ENCODE results near the gene PATJ. TPM values are rescaled to one million over a fixed set of nuclear protein-coding genes. Genes with fewer than 3 reads are reported as not detected.
"Not testable (repeated sequence)": the region's sequence is repeated elsewhere in the genome, so short reads cannot be mapped to it uniquely, and the experiment has no call there.

Gene PATJ
- total and polyA plus RNA-seq, 8 donors = 27.6 to 58.8 (median 38.8) TPM

GRCh38 chr1:62177621-62178020 is 435.3 kb downstream of the PATJ start:
- no peak for DNase-seq
- H3K27me3 ChIP-seq = no peaks in the 10 kb centered on the region
- no peaks in the 10 kb centered on the region for H3K9me3 ChIP-seq
- H3K36me3 ChIP-seq = no peaks in the 10 kb centered on the region
- TF ChIP-seq CTCF (IDR thresholded peaks at IDR 0.05) = no peak
- no peak overlapping the region for H3K27ac ChIP-seq
- H3K4me1 ChIP-seq = no peaks in the 10 kb centered on the region
- H3K4me3 ChIP-seq = no peak overlapping the region
- intact Hi-C loops (cut with DNase I) = loop anchor here (10.0 kb wide), 2 partner anchors 227 to 567 kb away; no protein-coding TSS in a partner anchor
- no peak for ATAC-seq

- TF ChIP-seq CTCF (IDR thresholded peaks at IDR 0.05) = no peak
- DNase-seq = no peak
- Histone ChIP-seq H3K9me3 (no peaks in the 10 kb centered on the region), H3K4me3 (no peak overlapping the region), H3K4me1 (no peaks in the 10 kb centered on the region), H3K27me3 (no peaks in the 10 kb centered on the region), H3K27ac (no peak overlapping the region), H3K36me3 (no peaks in the 10 kb centered on the region)
- no peak for ATAC-seq
- intact Hi-C loops (cut with DNase I) = loop anchor here (10.0 kb wide), 2 partner anchors 226 to 566 kb away; no protein-coding TSS in a partner anchor
Observed at GRCh38 chr1:62178372-62178771, 436.1 kb downstream of the PATJ start.

- H3K4me1 ChIP-seq; DNase-seq; H3K27me3 ChIP-seq; intact Hi-C loops (cut with DNase I); H3K9me3 ChIP-seq; ATAC-seq; H3K36me3 ChIP-seq; H3K4me3 ChIP-seq; H3K27ac ChIP-seq: not testable (repeated sequence)
Observed at GRCh38 chr1:62180054-62180453, 437.8 kb downstream of the PATJ start.

- no peak overlapping the region for H3K27ac ChIP-seq
- ATAC-seq = no peak
- H3K4me3 ChIP-seq = no peak overlapping the region
- intact Hi-C loops (cut with DNase I) = no loop called here
- no peaks in the 10 kb centered on the region for H3K4me1 ChIP-seq
- TF ChIP-seq CTCF (IDR thresholded peaks at IDR 0.05) = no peak
- peak in 1 of 4 donors; percentile 48 for DNase-seq
- no peaks in the 10 kb centered on the region for H3K9me3 ChIP-seq
- no peaks in the 10 kb centered on the region for H3K27me3 ChIP-seq
- no peaks in the 10 kb centered on the region for H3K36me3 ChIP-seq
Observed at GRCh38 chr1:62180639-62181038, 438.4 kb downstream of the PATJ start.

GRCh38 chr1:62181532-62181931 is 439.3 kb downstream of the PATJ start:
- no peak for DNase-seq
- intact Hi-C loops (cut with DNase I) = no loop called here
- no peaks in the 10 kb centered on the region for H3K27me3 ChIP-seq
- no peak overlapping the region for H3K4me3 ChIP-seq
- no peaks in the 10 kb centered on the region for H3K4me1 ChIP-seq
- no peaks in the 10 kb centered on the region for H3K9me3 ChIP-seq
- no peak for ATAC-seq
- TF ChIP-seq CTCF (IDR thresholded peaks at IDR 0.05) = no peak
- H3K36me3 ChIP-seq = no peaks in the 10 kb centered on the region
- H3K27ac ChIP-seq = no peak overlapping the region

GRCh38 chr1:62182157-62182556 is 439.9 kb downstream of the PATJ start:
- DNase-seq; ATAC-seq; intact Hi-C loops (cut with DNase I); H3K9me3 ChIP-seq; H3K27me3 ChIP-seq; H3K27ac ChIP-seq; H3K4me3 ChIP-seq; H3K36me3 ChIP-seq; H3K4me1 ChIP-seq: not testable (repeated sequence)

- H3K4me3 ChIP-seq; DNase-seq; intact Hi-C loops (cut with DNase I); H3K9me3 ChIP-seq; H3K4me1 ChIP-seq; H3K27me3 ChIP-seq; ATAC-seq; H3K36me3 ChIP-seq; H3K27ac ChIP-seq: not testable (repeated sequence)
Observed at GRCh38 chr1:62183164-62184020, 441.1 kb downstream of the PATJ start.
